ENCODE measurements around the gene PIGU. TPM values are rescaled to one million over a fixed set of nuclear protein-coding genes. Genes with fewer than 3 reads are reported as not detected.

PIGU gene
- total and polyA plus RNA-seq, 2 donors (not counting 1 experiment from before 2014, with no cell fraction given): 6.4 to 42.6 TPM

GRCh38 chr20:34541264-34541901 is 135.5 kb downstream of the PIGU start:
- Histone ChIP-seq H3K27ac (ENCODE audit: insufficient read depth, low read length) (no peak overlapping the region), H2AFZ (ENCODE audit: low read length) (no peak overlapping the region), H3K9me3 (ENCODE audit: control insufficient read depth, insufficient read depth, low read depth, low read length) (no peaks in the 10 kb centered on the region), H3K4me2 (ENCODE audit: extremely low read depth, insufficient read depth, low read length) (no peak overlapping the region), H4K20me1 (ENCODE audit: control insufficient read depth, extremely low read depth, insufficient read depth, low read length) (no peaks in the 10 kb centered on the region), H3K9ac (ENCODE audit: insufficient read depth, low read length) (no peak overlapping the region), H3K36me3 (ENCODE audit: control insufficient read depth, insufficient read depth, low read length) (peaks cover 17% of the 10 kb centered on the region), H3K4me1 (ENCODE audit: control insufficient read depth, extremely low read depth, insufficient read depth, low read length) (no peaks in the 10 kb centered on the region), H3K4me3 (replicated peaks in 1 of 4; ENCODE audit: control extremely low read depth in 1 of 4, insufficient read depth in 1 of 4, low read depth in 3 of 4, low read length in 4 of 4) (no peak overlapping the region), H3K79me2 (ENCODE audit: control insufficient read depth, insufficient read depth, low read length) (no peaks in the 10 kb centered on the region), H3K27me3 (ENCODE audit: control insufficient read depth, insufficient read depth, low read length) (no peaks in the 10 kb centered on the region)
- DNase-seq (ENCODE audit: low read depth in 2 of 2): no peak
- TF ChIP-seq EZH2 (IDR thresholded peaks at IDR 0.05; ENCODE audit: low read length, missing control alignments): no peak
- no peak for TF ChIP-seq CTCF (conservative IDR thresholded peaks at IDR 0.05 in 1 of 2, IDR thresholded peaks at IDR 0.05 in 1 of 2; ENCODE audit: low read depth in 1 of 2, low read length in 2 of 2)

GRCh38 chr20:34540596-34541263 is 136.2 kb downstream of the PIGU start:
- Histone ChIP-seq H3K9ac (ENCODE audit: insufficient read depth, low read length) (no peak overlapping the region), H4K20me1 (ENCODE audit: control insufficient read depth, extremely low read depth, insufficient read depth, low read length) (no peaks in the 10 kb centered on the region), H3K79me2 (ENCODE audit: control insufficient read depth, insufficient read depth, low read length) (no peaks in the 10 kb centered on the region), H2AFZ (ENCODE audit: low read length) (no peak overlapping the region), H3K4me1 (ENCODE audit: control insufficient read depth, extremely low read depth, insufficient read depth, low read length) (no peaks in the 10 kb centered on the region), H3K27me3 (ENCODE audit: control insufficient read depth, insufficient read depth, low read length) (no peaks in the 10 kb centered on the region), H3K9me3 (ENCODE audit: control insufficient read depth, insufficient read depth, low read depth, low read length) (no peaks in the 10 kb centered on the region), H3K4me2 (ENCODE audit: extremely low read depth, insufficient read depth, low read length) (no peak overlapping the region), H3K4me3 (replicated peaks in 1 of 4; ENCODE audit: control extremely low read depth in 1 of 4, insufficient read depth in 1 of 4, low read depth in 3 of 4, low read length in 4 of 4) (no peak overlapping the region), H3K36me3 (ENCODE audit: control insufficient read depth, insufficient read depth, low read length) (peaks cover 20% of the 10 kb centered on the region), H3K27ac (ENCODE audit: insufficient read depth, low read length) (no peak overlapping the region)
- DNase-seq (ENCODE audit: low read depth in 2 of 2): no peak
- TF ChIP-seq EZH2 (IDR thresholded peaks at IDR 0.05; ENCODE audit: low read length, missing control alignments) (no peak), CTCF (conservative IDR thresholded peaks at IDR 0.05 in 1 of 2, IDR thresholded peaks at IDR 0.05 in 1 of 2; ENCODE audit: low read depth in 1 of 2, low read length in 2 of 2) (no peak)

GRCh38 chr20:34539756-34540155 is 137.1 kb downstream of the PIGU start:
- Histone ChIP-seq H3K79me2 (ENCODE audit: control insufficient read depth, insufficient read depth, low read length) (no peaks in the 10 kb centered on the region), H3K27me3 (ENCODE audit: control insufficient read depth, insufficient read depth, low read length) (no peaks in the 10 kb centered on the region), H3K9me3 (ENCODE audit: control insufficient read depth, insufficient read depth, low read depth, low read length) (no peaks in the 10 kb centered on the region), H3K36me3 (ENCODE audit: control insufficient read depth, insufficient read depth, low read length) (peaks cover 25% of the 10 kb centered on the region), H2AFZ (ENCODE audit: low read length) (no peak overlapping the region), H3K4me1 (ENCODE audit: control insufficient read depth, extremely low read depth, insufficient read depth, low read length) (no peaks in the 10 kb centered on the region), H3K27ac (ENCODE audit: insufficient read depth, low read length) (no peak overlapping the region), H3K4me2 (ENCODE audit: extremely low read depth, insufficient read depth, low read length) (no peak overlapping the region), H3K9ac (ENCODE audit: insufficient read depth, low read length) (no peak overlapping the region), H4K20me1 (ENCODE audit: control insufficient read depth, extremely low read depth, insufficient read depth, low read length) (no peaks in the 10 kb centered on the region), H3K4me3 (replicated peaks in 1 of 4; ENCODE audit: control extremely low read depth in 1 of 4, insufficient read depth in 1 of 4, low read depth in 3 of 4, low read length in 4 of 4) (no peak overlapping the region)
- no peak for DNase-seq (ENCODE audit: low read depth in 2 of 2)
- TF ChIP-seq EZH2 (IDR thresholded peaks at IDR 0.05; ENCODE audit: low read length, missing control alignments) (no peak), CTCF (conservative IDR thresholded peaks at IDR 0.05 in 1 of 2, IDR thresholded peaks at IDR 0.05 in 1 of 2; ENCODE audit: low read depth in 1 of 2, low read length in 2 of 2) (no peak)
